WTC11 (cell line): ENCODE data around the gene TAF10.

Source experiments
- NFYB ChIP-seq: sonication (generic); formaldehyde crosslinking; conservative IDR thresholded peaks from 2 replicates; pipeline ENCODE4 v1.8.0; 2022; ENCODE audit warnings: low read depth, missing genetic modification reagents
- ZNF423 ChIP-seq: fragments of 250-450 bp; sonication (Bioruptor Pico); IDR thresholded peaks from 2 replicates; pipeline ENCODE4 v2.1.2; 2022; ENCODE audit warnings: mild to moderate bottlenecking, moderate library complexity
- TF ChIP-seq, protein P1 (sequence below): sonication (generic); formaldehyde crosslinking; IDR thresholded peaks from 2 replicates; pipeline ENCODE4 v1.8.1; 2023; ENCODE audit warnings: mild to moderate bottlenecking, missing genetic modification reagents, moderate library complexity

DNA sequence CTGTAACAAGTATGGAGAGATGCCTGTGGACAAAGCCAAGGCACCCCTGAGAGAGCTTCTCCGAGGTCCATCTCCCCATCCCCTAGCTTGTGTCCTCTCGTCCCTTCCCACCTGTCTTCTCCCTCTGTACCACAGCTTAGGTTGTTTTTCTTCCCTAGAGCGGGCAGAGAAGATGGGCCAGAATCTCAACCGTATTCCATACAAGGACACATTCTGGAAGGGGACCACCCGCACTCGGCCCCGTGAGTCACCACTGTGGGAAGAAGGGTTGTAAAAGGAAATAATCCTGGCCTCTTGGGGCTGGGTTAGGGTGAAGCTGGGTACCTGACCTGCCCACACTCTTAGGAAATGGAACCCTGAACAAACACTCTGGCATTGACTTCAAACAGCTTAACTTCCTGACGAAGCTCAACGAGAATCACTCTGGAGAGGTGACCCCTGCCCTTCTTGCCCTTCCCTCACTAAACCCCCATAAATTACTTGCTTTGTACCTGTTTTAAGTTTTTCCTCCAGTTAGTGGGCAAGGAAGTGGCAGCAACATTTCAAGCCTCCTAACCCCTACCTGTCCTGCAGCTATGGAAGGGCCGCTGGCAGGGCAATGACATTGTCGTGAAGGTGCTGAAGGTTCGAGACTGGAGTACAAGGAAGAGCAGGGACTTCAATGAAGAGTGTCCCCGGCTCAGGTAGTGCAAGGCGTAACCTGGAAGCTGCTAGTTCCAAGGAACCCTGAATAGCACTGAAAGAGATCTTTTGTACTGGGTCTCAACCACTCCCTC is 3.1 kb downstream of the TAF10 start:
- TF ChIP-seq, protein P1, sequence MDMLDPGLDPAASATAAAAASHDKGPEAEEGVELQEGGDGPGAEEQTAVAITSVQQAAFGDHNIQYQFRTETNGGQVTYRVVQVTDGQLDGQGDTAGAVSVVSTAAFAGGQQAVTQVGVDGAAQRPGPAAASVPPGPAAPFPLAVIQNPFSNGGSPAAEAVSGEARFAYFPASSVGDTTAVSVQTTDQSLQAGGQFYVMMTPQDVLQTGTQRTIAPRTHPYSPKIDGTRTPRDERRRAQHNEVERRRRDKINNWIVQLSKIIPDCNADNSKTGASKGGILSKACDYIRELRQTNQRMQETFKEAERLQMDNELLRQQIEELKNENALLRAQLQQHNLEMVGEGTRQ (CRISPR knock-in tag): no peak
- TF ChIP-seq ZNF423 (CRISPR knock-in tag) (no peak), NFYB (no peak)
